Adrenal gland (tissue), 5 donors: ENCODE results near the gene MORN1.

ENCODE experiments used
- CTCF ChIP-seq, 6 experiments: fragments of 450-650 bp in 4 of 6; fragments of 200-600 bp in 2 of 6; sonication (generic) in 1 of 6; IDR thresholded peaks; 1 replicate in 5 of 6; 2 replicates in 1 of 6; pipeline versions ENCODE4 v1.5.1 to v1.8.0; 2016 to 2021; ENCODE audit warnings: antibody characterized with exemption in 6 of 6, mild to moderate bottlenecking in 2 of 6, moderate library complexity in 1 of 6
- POLR2A ChIP-seq, 2 donors: fragments of 450-650 bp; IDR thresholded peaks; one replicate each; pipeline ENCODE4 v1.6.1; 2017; ENCODE audit warnings: antibody characterized with exemption in 2 of 2, mild to moderate bottlenecking in 2 of 2, moderate library complexity in 1 of 2
- donor health status: DM: no; HTN: no; CAD: no.

DNA sequence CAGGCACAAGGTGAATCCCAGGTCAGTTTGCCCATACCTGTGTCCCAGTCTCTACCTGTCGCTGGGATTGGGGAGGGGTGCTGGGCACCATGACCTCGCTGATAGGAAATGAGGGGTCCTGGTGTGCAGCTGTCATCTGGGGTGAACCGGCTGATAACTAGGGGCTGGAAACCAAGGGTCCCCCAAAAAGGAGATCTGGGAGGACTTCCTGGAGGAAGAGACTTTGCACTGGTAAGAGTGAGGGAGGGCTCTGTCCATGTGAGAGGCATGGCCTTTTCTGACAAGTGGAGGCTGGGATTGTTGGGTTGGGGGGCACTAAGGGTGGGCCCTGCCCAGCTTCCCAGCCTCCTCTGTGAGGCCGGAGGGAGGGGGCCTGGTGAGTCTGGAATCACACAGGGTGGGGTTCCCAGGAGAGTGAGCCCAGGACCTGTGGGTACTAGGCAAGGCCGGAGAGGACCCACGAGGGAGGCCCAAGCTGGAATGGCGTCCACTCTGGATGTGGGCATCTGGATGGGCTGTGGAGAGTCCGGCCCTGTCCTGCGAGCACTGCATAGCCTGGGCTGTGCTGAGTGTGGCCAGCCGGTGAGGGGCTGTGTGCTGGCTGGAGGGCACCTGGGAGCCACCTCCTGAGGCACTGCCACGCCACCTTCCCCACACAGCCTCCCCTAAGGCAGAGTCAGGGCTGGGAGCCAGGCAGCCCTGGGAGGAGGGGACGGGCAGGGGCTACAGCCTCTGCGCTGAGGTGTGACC is 25.9 kb upstream of the MORN1 start:
- TF ChIP-seq CTCF (IDR thresholded peaks at IDR 0.05) (no peak), POLR2A (IDR thresholded peaks at IDR 0.05) (no peak)
